ENCODE data around the gene KLHL41.

GRCh38 chr2:169504651-169505050 is 4.9 kb upstream of the KLHL41 start:
- TF ChIP-seq POLR2A (IDR thresholded peaks at IDR 0.05; ENCODE audit: low read depth): no peak
- TF ChIP-seq, protein P1, sequence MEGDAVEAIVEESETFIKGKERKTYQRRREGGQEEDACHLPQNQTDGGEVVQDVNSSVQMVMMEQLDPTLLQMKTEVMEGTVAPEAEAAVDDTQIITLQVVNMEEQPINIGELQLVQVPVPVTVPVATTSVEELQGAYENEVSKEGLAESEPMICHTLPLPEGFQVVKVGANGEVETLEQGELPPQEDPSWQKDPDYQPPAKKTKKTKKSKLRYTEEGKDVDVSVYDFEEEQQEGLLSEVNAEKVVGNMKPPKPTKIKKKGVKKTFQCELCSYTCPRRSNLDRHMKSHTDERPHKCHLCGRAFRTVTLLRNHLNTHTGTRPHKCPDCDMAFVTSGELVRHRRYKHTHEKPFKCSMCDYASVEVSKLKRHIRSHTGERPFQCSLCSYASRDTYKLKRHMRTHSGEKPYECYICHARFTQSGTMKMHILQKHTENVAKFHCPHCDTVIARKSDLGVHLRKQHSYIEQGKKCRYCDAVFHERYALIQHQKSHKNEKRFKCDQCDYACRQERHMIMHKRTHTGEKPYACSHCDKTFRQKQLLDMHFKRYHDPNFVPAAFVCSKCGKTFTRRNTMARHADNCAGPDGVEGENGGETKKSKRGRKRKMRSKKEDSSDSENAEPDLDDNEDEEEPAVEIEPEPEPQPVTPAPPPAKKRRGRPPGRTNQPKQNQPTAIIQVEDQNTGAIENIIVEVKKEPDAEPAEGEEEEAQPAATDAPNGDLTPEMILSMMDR (IDR thresholded peaks at IDR 0.05): no peak
- TF ChIP-seq EP300 (IDR thresholded peaks at IDR 0.05): no peak
- no peak for TF ChIP-seq POLR2AphosphoS5 (IDR thresholded peaks at IDR 0.05)
